LNCAP (cell line): ENCODE results near the gene LOXL3.

ENCODE experiments used
- CTCF ChIP-seq: fragments of 450-650 bp; IDR thresholded peaks from 2 replicates; pipeline ENCODE4 v1.5.1; 2017; ENCODE audit warnings: mild to moderate bottlenecking

LOXL3 gene

GRCh38 chr2:74511104-74511989 lies 42.4 kb downstream of the LOXL3 start:
- TF ChIP-seq CTCF: no peak

GRCh38 chr2:74510272-74510671 lies 43.5 kb downstream of the LOXL3 start:
- TF ChIP-seq CTCF: no peak

- TF ChIP-seq CTCF: no peak
Measured at GRCh38 chr2:74507926-74508520, 45.7 kb downstream of the LOXL3 start.

- no peak for TF ChIP-seq CTCF
Measured at GRCh38 chr2:74507145-74507925, 46.4 kb downstream of the LOXL3 start, which contains the start of gene PCGF1. Gene PCGF1, minus strand, starts transcription at chr2:74507695. Its CDS starts 27 bp downstream, at chr2:74507668.

- no peak for TF ChIP-seq CTCF
Measured at GRCh38 chr2:74505448-74506246, 48.1 kb downstream of the LOXL3 start.

- TF ChIP-seq CTCF: no peak
Measured at GRCh38 chr2:74504591-74504990, 49.2 kb downstream of the LOXL3 start.
